Neural cell (in vitro differentiated cells): ENCODE results near the gene BMP2K.

Experiments
- CTCF ChIP-seq: fragments of 450-650 bp; IDR thresholded peaks from 2 replicates; pipeline ENCODE4 v1.5.1; 2014; ENCODE audit warnings: antibody characterized with exemption, mild to moderate bottlenecking, moderate library complexity; ENCODE audit not compliant: poor library complexity, severe bottlenecking
- EP300 ChIP-seq: fragments of 450-650 bp; conservative IDR thresholded peaks from 2 replicates; pipeline ENCODE4 v1.6.1; 2014; ENCODE audit warnings: antibody characterized with exemption, mild to moderate bottlenecking, moderate library complexity; ENCODE audit not compliant: poor library complexity, severe bottlenecking
- MXI1 ChIP-seq: fragments of 450-650 bp; conservative IDR thresholded peaks from 2 replicates; pipeline ENCODE4 v1.6.1; 2014; ENCODE audit warnings: antibody characterized with exemption, mild to moderate bottlenecking; ENCODE audit not compliant: poor library complexity, severe bottlenecking
- POLR2AphosphoS5 ChIP-seq: IDR thresholded peaks from 2 replicates; pipeline ENCODE4 v1.6.1; 2012
- RAD21 ChIP-seq: fragments of 450-650 bp; conservative IDR thresholded peaks from 2 replicates; pipeline ENCODE4 v1.6.1; 2014; ENCODE audit warnings: antibody characterized with exemption, mild to moderate bottlenecking, moderate library complexity
- REST ChIP-seq: IDR thresholded peaks from 2 replicates; pipeline ENCODE4 v1.6.1; 2012; ENCODE audit warnings: borderline replicate concordance

DNA sequence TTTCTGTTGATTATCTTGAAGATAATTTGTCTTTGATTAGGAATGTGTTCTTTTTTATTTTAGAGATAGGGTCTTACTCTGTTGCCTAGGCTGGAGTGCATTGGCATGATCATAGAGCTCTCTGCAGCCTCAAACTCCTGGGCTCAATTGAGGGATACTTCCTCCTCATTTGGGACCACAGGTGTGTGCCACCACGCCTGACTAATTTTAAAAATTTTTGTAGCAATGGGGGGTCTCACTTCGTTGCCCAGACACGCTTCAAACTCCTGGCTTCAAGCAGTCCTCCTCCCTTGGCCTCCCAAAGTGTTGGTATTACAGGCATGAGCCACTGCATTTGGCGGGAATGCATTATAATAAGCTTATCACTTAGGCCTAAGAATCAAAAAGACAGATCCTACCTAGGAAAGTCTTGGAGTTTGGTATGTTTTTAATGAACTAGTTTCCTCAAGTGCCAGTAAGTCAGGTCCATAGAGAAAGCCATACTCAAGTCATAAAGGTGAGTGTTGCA lies 21.7 kb downstream of the BMP2K start:
- TF ChIP-seq CTCF (no peak), EP300 (no peak), REST (no peak), MXI1 (no peak), POLR2AphosphoS5 (no peak), RAD21 (no peak)
